ENCODE data around the gene CRELD1.

The CRELD1 gene

GRCh38 chr3:9969632-9970019 is 36.0 kb downstream of the CRELD1 start:
- Histone ChIP-seq H3K9me3 (ENCODE audit: control insufficient read depth, low read length) (no peaks in the 10 kb centered on the region), H3K79me2 (no peaks in the 10 kb centered on the region), H3K27me3 (ENCODE audit: control insufficient read depth, insufficient read depth, low read length) (no peaks in the 10 kb centered on the region), H3K36me3 (ENCODE audit: control insufficient read depth, insufficient read depth, low read length) (no peaks in the 10 kb centered on the region), H3K27ac (no peak overlapping the region), H3K4me1 (no peaks in the 10 kb centered on the region), H3K4me2 (ENCODE audit: low read length) (no peak overlapping the region), H2AFZ (no peak overlapping the region), H3K9ac (no peak overlapping the region), H3K4me3 (ENCODE audit: low read depth, low read length) (no peak overlapping the region)
- TF ChIP-seq CTCF (IDR thresholded peaks at IDR 0.05) = no peak

- Histone ChIP-seq H3K9ac (no peak overlapping the region), H3K9me3 (ENCODE audit: control insufficient read depth, low read length) (no peaks in the 10 kb centered on the region), H3K27ac (no peak overlapping the region), H3K79me2 (no peaks in the 10 kb centered on the region), H2AFZ (no peak overlapping the region), H3K36me3 (ENCODE audit: control insufficient read depth, insufficient read depth, low read length) (no peaks in the 10 kb centered on the region), H3K4me3 (ENCODE audit: low read depth, low read length) (no peak overlapping the region), H3K4me2 (ENCODE audit: low read length) (no peak overlapping the region), H3K27me3 (ENCODE audit: control insufficient read depth, insufficient read depth, low read length) (no peaks in the 10 kb centered on the region), H3K4me1 (no peaks in the 10 kb centered on the region)
- no peak for TF ChIP-seq CTCF (IDR thresholded peaks at IDR 0.05)
Measured at GRCh38 chr3:9970020-9970652, 36.5 kb downstream of the CRELD1 start.

- Histone ChIP-seq H3K4me1 (no peaks in the 10 kb centered on the region), H3K4me3 (ENCODE audit: low read depth, low read length) (no peak overlapping the region), H3K9ac (no peak overlapping the region), H3K27ac (no peak overlapping the region), H3K9me3 (ENCODE audit: control insufficient read depth, low read length) (no peaks in the 10 kb centered on the region), H2AFZ (no peak overlapping the region), H3K36me3 (ENCODE audit: control insufficient read depth, insufficient read depth, low read length) (no peaks in the 10 kb centered on the region), H3K79me2 (peaks cover under 1% of the 10 kb centered on the region), H3K4me2 (ENCODE audit: low read length) (no peak overlapping the region), H3K27me3 (ENCODE audit: control insufficient read depth, insufficient read depth, low read length) (no peaks in the 10 kb centered on the region)
- TF ChIP-seq CTCF (IDR thresholded peaks at IDR 0.05) = no peak
Measured at GRCh38 chr3:9976721-9977709, 43.4 kb downstream of the CRELD1 start.

- Histone ChIP-seq H3K4me2 (ENCODE audit: low read length) (no peak overlapping the region), H3K36me3 (ENCODE audit: control insufficient read depth, insufficient read depth, low read length) (no peaks in the 10 kb centered on the region), H3K9ac (no peak overlapping the region), H3K9me3 (ENCODE audit: control insufficient read depth, low read length) (no peaks in the 10 kb centered on the region), H3K27me3 (ENCODE audit: control insufficient read depth, insufficient read depth, low read length) (no peaks in the 10 kb centered on the region), H3K4me1 (no peaks in the 10 kb centered on the region), H3K27ac (no peak overlapping the region), H3K4me3 (ENCODE audit: low read depth, low read length) (no peak overlapping the region), H2AFZ (no peak overlapping the region), H3K79me2 (peaks cover 10% of the 10 kb centered on the region)
- TF ChIP-seq CTCF (IDR thresholded peaks at IDR 0.05) = no peak
Measured at GRCh38 chr3:9978710-9979305, 45.2 kb downstream of the CRELD1 start.
